Smooth muscle cell of the pulmonary artery (primary cell): Measurements from ENCODE around the gene ZNF22. TPM values are rescaled to one million over a fixed set of nuclear protein-coding genes. Genes with fewer than 3 reads are reported as not detected.

ENCODE experiments used
- total RNA-seq: library from RNA; depleted of rRNA; stranded (reverse); fragments of >200 nt; gene quantifications from 2 replicates; pipeline ENCODE4 v1.2.3, GENCODE V29; 2014

Gene ZNF22
- total RNA-seq: 9.5 and 10.8 TPM in 2 replicates

GRCh38 chr10:45000752-45001380, at the start of gene ZNF22:
TSS of gene ZNF22 (plus strand) at chr10:45000923. CDS start at chr10:45003369, 2,446 bp downstream.

GRCh38 chr10:44959247-44960087, 41.3 kb upstream of the ZNF22 start, which contains the start of gene RASSF4:
TSS of gene RASSF4 (plus strand) at chr10:44959802. CDS start at chr10:44970203, 10,401 bp downstream.

DNA sequence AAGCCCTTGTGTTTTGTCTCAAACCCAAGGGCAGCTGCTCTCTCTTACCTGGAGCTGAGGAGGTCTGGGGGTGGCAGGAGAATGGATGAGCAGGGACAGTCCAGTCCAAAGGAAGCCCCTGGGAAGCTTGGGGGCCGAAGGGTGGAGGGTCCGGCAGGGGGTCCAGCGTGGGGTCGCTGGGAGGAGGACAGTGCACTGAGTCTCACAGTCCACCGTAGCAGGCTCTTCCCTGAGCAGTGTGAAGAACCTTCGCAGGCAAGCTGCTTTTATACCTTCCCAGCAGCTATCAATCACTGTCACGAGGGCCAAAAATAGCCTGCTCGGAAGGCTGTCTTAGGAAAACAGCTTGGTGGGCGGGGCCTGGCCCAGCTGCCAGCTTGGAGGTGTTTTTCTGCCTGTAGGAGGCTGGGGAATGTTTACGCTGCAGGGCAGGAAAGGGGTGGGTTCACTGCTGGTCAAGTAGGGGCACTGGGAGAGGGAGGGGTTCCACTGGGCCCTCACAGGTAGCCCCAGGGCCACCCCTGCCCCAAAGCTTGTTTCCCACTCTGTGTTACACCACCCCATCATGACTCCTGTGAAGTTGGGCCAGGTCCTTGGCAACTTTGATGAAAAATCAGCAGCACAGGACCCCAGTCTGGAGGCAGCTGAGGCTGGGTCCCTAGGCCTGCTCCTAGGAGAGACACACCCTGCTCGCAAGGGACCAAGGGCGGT, 22.0 kb upstream of the ZNF22 start, which contains the start of gene DEPP1:
TSS of gene DEPP1 (minus strand) at position 240 of the 711 bp plus-strand sequence. CDS start 779 bp downstream, outside the sequence.

Other genes with a start within 250 kb of the ZNF22 start
- gene TMEM72, start 89.6 kb upstream of the ZNF22 start, total RNA-seq: not detected in 2 replicates
- 6.2 and 14.2 TPM in 2 replicates for gene RASSF4, start 41.1 kb upstream of the ZNF22 start, total RNA-seq
- gene DEPP1, start 22.1 kb upstream of the ZNF22 start, total RNA-seq: 88.6 and 142 TPM in 2 replicates